Peyer's patch (tissue), 4 donors: ENCODE measurements around the gene STRADB.
"Not testable (repeated sequence)": the region's sequence is repeated elsewhere in the genome, so short reads cannot be mapped to it uniquely, and the experiment has no call there.

ENCODE experiments used
- POLR2A ChIP-seq, 2 donors: fragments of 450-650 bp; IDR thresholded peaks; one replicate each; pipeline ENCODE4 v1.5.1; 2017; ENCODE audit warnings: antibody characterized with exemption in 2 of 2, mild to moderate bottlenecking in 2 of 2, moderate library complexity in 2 of 2
- TF ChIP-seq, protein P1 (sequence below), 6 experiments: fragments of 450-650 bp in 4 of 6; fragments of 200-600 bp in 2 of 6; sonication (generic) in 1 of 6; IDR thresholded peaks; one replicate each; pipeline ENCODE4 v1.5.1; 2017 to 2019; ENCODE audit warnings: antibody characterized with exemption in 6 of 6, mild to moderate bottlenecking in 3 of 6, moderate library complexity in 1 of 6

DNA sequence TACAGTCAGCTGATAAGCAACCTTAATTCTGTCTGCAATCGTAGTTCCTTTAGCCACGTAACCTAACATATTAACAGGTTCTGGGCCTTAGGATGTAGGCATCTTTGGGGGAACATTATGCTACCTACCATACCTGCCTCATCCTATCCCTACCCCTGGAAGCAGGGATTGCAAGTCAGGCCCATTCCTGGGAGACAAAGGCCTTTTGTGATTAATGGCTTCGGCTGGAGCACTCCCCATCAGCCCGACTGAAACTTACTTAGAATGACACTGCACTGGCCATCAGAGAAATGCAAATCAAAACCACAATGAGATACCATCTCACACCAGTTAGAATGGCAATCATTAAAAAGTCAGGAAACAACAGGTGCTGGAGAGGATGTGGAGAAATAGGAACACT is 32.2 kb downstream of the STRADB start:
- TF ChIP-seq POLR2A (IDR thresholded peaks at IDR 0.05) = not testable (repeated sequence)
- TF ChIP-seq, protein P1, sequence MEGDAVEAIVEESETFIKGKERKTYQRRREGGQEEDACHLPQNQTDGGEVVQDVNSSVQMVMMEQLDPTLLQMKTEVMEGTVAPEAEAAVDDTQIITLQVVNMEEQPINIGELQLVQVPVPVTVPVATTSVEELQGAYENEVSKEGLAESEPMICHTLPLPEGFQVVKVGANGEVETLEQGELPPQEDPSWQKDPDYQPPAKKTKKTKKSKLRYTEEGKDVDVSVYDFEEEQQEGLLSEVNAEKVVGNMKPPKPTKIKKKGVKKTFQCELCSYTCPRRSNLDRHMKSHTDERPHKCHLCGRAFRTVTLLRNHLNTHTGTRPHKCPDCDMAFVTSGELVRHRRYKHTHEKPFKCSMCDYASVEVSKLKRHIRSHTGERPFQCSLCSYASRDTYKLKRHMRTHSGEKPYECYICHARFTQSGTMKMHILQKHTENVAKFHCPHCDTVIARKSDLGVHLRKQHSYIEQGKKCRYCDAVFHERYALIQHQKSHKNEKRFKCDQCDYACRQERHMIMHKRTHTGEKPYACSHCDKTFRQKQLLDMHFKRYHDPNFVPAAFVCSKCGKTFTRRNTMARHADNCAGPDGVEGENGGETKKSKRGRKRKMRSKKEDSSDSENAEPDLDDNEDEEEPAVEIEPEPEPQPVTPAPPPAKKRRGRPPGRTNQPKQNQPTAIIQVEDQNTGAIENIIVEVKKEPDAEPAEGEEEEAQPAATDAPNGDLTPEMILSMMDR (IDR thresholded peaks at IDR 0.05) = not testable (repeated sequence)
